Measurements from ENCODE around the gene LMF1.
"Not testable (repeated sequence)": the region's sequence is repeated elsewhere in the genome, so short reads cannot be mapped to it uniquely, and the experiment has no call there.

Gene LMF1

GRCh38 chr16:970386-970765 is 408 bp downstream of the LMF1 start:
- no peak for DNase-seq

- no peak for DNase-seq
These were observed 1.0 kb downstream of the LMF1 start for GRCh38 chr16:969508-970385.

DNA sequence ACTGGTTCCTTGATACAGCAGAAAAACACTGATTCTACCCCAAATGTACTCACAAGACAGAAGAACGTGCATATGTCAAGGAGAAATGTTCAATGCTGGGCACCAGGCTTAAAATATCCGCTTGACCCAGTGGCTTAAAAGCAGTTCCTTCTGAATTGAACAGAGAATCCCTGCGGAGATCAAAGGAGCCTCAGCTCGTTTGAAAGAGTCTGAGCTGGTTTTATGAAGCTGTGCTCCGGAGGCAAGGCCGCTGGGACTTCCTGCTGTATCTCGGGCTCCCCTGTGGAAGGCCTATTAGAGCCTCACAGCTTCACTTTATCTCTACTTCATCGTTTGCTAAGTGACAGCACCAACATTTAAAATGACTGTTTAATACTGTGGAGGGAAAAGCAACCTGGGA is 2.2 kb downstream of the LMF1 start:
- DNase-seq = no peak

- DNase-seq = no peak
These were observed 3.1 kb downstream of the LMF1 start for GRCh38 chr16:967546-968295.

DNA sequence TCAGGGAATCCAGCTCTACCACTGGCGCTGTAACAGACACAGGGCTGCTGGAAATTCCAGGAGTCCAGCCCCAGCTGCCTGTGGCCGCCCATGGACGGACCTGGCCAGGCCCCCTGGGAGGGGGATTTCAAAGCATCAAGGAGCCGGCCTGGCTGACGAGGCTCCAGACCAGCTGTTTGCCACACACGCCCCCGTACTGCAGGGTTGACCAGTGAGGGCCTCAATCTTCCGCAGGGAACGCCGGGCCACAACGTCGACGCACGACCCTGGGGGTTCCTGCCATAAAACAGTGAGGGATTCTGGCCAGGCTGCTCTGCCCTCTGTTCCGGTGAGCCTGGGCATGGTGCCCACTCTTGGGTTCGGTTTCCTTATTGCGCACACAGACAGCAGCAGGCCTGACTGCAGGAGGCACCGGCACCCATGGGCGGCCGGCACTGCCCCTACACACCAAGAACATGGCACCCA is 3.7 kb downstream of the LMF1 start:
- DNase-seq = no peak

DNA sequence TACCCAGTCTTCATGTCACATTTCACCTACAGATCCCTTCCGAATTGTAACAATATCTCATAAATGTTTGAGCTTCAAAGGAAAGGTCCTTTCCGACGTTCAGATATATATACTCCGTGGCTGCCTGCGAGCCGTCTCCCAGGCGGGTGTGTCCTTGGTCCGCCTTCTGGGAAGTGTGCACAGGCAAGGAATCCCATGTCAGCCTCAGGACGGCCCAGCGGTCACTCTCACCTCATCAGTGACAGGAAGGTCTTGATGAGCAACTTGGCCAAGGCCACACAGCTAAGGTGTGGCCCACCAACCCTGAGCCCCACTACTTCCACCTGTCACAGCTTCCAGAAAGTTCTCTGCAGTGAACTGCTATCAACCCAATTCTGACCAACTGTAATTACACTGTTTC is 4.3 kb downstream of the LMF1 start:
- no peak for DNase-seq

GRCh38 chr16:966035-966434 is 4.7 kb downstream of the LMF1 start:
- DNase-seq = no peak

DNA sequence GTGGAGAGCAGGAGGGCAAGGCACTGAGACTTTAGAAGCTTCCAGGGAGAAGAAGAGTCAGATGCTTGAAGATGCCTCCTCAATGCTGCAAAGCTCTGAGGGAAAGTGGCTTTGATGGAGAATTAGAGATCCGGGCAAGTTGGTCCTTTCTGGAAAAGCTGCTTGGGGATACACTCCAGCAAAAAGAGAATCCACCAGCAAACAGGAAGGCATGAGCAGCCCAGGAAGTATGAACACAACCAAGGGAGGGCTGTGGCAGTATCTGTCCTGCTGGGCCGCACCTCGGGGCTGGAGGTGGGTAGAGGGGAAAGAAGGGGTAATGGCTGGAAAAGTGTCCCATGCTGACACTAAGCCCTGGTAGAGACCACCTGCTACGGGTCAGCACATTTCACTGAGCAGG is 5.3 kb downstream of the LMF1 start:
- DNase-seq = no peak

- DNase-seq = no peak
These were observed 5.8 kb downstream of the LMF1 start for GRCh38 chr16:965036-965395.

GRCh38 chr16:964356-965035 is 6.3 kb downstream of the LMF1 start:
- DNase-seq = no peak

DNA sequence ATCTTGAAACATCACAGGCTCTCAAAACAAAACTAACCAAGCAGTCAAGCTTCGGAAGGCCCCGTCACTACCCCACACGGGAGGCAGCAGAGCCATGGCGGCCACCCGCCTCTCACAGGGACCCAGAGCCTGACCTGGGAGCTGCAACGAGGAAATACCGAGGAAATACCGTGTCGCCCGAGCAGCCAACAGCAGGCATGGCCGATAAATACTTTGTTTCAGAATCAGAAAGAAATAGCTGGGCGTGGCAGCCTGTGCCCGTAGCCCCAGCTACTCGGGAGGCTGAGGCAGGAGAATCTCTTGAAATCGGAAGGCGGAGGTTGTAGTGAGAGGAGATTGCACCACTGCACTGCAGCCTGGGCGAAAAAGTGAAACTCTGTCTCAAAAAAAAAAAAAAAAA is 6.9 kb downstream of the LMF1 start:
- no peak for DNase-seq

GRCh38 chr16:962901-963814 is 7.6 kb downstream of the LMF1 start:
- DNase-seq = no peak

GRCh38 chr16:962366-962765 is 8.4 kb downstream of the LMF1 start:
- DNase-seq = no peak

DNA sequence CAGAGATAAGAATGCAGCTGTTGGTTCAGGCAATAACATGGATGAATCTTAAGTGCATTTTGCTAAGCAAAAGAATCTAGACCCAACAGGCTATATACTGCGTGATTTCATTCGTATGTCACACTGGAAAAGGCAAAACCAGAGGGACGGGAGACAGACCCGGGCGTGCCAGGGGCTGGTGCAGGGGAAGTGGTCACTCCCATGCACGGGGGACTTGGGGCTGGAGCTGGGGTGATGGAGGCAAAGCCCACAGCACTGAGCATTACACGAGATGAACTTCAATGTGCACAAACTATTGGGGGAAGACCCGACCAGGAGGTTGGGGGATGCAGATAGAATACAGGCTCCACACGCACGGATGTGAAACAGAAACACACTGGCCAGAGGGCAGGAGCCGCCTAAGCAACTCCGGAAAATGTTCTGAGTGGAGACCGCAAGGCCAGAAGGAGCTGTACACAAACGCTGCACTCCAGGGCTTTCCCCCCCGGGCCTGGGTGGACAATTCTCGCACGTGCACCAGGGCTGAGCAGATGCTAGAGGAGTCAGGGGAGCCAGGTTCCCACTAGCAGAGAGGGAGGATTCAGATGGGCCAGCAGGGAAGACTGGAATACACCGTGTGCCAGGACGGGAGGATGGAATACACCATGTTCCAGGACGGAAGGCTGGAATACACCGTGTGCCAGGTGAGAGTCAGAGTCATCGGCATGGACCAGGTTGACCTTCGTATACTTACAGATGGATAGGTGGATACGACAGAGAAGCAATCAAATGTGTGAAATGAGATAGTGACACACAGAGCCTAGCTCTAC is 11.3 kb downstream of the LMF1 start:
- no peak for DNase-seq

DNA sequence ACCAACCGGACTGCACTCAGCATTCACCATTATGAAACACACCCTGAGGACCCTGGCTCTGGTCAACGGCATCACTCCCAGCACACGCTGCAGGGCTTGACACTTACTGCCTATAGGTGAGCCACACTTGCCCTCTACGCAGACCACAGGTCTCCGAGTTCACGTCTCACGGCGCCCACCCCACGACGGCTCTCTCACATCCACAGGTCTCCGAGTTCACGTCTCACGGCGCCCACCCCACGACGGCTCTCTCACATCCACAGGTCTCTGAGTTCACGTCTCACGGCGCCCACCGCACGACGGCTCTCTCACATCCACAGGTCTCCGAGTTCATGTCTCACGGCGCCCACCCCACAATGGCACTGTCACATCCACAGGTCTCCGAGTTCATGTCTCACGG is 15.0 kb downstream of the LMF1 start:
- not testable (repeated sequence) for DNase-seq

DNA sequence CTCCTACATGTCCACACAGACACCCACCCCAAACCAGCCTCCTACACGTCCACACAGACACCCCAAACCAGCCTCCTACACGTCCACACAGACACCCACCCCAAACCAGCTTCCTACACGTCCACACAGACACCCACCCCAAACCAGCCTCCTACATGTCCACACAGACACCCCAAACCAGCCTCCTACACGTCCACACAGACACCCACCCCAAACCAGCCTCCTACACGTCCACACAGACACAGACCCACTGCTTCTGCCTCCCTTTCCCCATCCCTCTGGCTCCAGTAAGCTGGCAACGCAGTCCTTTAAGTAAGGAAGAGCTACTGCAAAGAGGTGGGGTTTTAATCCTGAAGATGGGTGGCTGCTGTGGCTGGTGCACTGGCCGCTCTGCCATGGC is 17.0 kb downstream of the LMF1 start:
- DNase-seq = not testable (repeated sequence)

- DNase-seq = no peak
These were observed 18.5 kb downstream of the LMF1 start for GRCh38 chr16:952321-952720.

GRCh38 chr16:951660-952301 is 19.0 kb downstream of the LMF1 start:
- no peak for DNase-seq

DNA sequence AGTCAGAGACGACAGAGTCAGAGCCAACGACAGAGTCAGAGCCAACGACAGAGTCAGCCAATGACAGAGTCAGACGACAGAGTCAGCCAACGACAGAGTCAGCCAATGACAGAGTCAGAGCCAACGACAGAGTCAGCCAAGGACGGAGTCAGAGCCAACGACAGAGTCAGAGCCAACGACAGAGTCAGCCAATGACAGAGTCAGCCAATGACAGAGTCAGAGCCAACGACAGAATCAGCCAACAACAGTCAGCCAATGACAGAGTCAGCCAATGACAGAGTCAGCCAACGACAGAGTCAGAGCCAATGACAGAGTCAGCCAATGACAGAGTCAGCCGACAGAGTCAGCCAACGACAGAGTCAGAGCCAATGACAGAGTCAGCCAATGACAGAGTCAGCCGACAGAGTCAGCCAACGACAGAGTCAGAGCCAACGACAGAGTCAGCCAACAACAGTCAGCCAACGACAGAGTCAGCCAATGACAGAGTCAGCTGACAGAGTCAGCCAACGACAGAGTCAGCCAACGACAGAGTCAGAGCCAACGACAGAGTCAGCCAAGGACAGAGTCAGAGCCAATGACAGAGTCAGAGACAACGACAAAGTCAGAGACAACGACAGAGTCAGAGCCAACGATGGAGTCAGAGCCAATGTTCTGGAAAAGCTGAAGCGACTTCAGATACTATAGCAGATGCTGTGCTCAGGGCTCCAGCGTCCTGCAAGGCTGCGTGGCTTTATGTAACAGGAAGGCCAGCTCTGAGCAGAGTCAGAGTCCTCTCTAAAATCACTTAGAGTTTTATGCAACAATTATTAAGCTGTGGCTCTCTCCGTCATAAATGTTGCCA is 19.8 kb downstream of the LMF1 start:
- not testable (repeated sequence) for DNase-seq

DNA sequence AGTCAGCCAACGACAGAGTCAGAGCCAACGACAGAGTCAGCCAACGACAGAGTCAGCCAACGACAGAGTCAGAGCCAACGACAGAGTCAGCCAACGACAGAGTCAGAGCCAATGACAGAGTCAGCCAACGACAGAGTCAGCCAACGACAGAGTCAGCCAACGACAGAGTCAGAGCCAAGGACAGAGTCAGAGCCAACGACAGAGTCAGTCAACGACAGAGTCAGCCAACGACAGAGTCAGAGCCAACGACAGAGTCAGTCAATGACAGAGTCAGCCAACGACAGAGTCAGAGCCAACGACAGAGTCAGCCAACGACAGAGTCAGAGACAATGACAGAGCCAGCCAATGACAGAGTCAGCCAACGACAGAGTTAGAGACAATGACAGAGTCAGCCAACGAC is 22.0 kb downstream of the LMF1 start:
- not testable (repeated sequence) for DNase-seq
